GM21786 (cell line): ENCODE data around the gene IQCE.
"Not testable (repeated sequence)": the region's sequence is repeated elsewhere in the genome, so short reads cannot be mapped to it uniquely, and the experiment has no call there.

Source experiments
- ATAC-seq: cut with Tn5 transposase; IDR thresholded peaks from one replicate; pipeline ENCODE4 v1.9.1; 2021; ENCODE audit not compliant: unreplicated experiment

The IQCE gene

DNA sequence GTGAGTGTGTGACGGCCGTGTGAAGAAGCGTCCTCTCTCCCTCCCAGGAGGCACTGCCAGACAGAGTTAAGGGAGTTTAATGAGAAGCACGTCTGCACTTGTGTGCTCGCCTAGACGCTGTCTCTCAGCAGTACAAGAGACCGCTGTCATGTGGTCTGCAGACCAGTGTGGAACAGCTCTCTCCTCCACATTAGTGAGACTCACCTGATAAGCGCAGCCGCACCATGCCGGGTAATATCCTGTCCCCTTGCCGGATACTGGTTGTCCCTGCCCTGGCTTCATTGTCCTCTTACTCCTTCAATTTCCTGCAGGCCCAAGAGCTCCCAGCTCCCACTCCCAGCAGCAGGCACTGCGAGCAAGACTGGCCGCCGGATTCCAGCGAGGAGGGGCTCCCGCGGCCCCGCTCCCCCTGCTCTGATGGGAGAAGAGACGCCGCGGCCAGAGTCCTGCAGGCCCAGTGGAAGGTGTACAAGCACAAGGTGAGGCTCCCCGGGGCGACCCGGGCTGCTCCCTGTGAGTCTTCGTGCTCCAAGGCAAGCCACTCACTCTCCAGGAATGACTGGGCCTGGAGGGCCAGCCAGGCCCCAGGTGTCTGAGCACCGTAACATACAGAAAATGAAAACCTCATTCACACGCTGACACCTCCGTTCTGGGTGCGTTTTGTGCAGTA, 39.5 kb downstream of the IQCE start:
- ATAC-seq = no peak

- ATAC-seq = no peak
These were observed 42.3 kb downstream of the IQCE start for GRCh38 chr7:2601065-2601464.

GRCh38 chr7:2601907-2602306, 43.1 kb downstream of the IQCE start:
- no peak for ATAC-seq

GRCh38 chr7:2602406-2603043, 43.7 kb downstream of the IQCE start:
- no peak for ATAC-seq

- no peak for ATAC-seq
These were observed 44.5 kb downstream of the IQCE start for GRCh38 chr7:2603044-2603965.

DNA sequence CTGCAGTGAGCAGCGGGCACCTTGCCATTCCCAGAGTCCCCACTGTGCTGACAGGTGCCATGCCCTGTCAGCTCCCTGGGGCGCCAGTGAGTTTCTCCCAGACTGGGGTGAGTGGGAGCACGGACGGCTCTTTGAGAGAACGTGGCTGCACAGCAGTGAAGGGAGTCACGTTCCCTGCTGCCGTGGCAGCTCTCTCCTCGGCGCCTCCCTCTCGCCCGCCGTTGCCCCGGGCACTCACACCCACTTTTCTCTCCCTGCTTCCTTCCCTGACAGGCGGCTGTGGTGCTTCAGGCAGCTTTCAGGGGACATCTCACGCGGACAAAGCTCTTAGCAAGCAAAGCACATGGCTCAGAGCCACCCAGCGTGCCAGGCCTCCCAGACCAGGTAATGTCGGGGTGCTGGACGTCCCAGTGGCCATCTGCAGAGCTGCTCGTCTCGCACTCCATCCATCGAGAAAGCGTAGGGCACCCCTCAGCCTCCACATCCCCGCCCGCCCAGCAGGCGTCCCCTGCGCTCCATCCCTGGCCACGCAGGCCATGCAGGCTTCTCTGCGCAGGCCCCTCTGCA, 45.9 kb downstream of the IQCE start:
- ATAC-seq = no peak

DNA sequence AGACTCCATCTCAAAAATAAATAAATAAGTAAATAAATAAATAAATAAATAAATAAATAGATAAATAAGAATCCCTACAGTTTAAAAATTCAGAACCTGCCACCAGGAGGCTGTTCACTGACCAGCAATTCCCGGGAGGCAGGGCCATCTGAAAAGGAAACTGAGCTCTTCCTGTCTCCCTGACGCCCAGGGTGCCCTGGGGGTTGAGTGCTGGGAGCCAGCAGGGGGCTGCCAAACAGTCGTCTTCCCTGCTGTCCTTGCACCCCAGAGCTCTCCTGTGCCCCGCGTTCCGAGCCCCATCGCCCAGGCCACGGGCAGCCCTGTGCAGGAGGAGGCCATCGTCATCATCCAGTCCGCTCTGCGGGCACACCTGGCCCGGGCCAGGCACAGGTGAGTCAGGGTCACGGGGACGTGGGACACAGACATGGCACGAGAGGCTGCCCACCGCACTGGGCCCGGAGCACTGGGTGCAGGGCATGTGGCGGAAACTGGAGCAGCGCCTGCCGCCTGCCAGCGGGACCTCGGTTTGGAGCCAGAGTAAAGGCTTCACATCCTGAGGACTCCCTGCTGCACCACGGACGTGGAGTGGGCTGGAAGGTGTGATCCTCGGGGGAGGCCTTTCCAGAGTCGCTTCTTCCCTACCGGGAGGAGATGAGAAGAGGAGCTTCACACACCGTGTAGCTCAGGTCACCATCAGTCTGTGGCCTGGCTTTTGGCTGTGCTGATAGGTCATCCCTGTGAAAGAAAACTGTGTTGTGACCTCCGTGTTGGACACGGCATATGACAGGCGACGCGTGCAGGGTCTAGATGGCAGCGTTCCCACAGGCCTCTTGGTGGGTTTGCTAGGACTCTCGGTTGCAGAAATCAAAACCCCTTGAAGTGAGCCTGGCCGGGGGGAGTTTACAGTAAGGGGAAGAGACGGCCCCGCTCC, 47.1 kb downstream of the IQCE start:
- ATAC-seq = no peak

DNA sequence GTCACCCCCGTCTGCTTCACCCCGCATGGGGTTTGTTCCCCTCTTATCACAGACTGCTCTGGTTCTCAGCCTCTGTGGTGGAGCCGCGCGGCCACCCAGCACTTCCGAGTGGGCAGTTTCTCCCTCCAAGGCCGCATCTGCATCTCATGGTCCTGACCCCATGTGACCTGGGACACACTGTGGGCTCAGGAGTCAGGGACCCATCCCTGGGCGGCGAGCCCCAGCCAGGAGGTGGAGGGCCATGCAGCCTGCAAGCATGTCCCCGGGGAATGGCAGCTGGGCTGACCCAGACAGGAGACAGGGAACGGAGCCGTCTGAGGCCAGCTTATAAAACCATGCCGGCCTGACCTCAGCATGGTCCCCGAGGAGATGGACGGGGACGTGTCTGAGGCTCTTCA, 47.8 kb downstream of the IQCE start:
- no peak for ATAC-seq

DNA sequence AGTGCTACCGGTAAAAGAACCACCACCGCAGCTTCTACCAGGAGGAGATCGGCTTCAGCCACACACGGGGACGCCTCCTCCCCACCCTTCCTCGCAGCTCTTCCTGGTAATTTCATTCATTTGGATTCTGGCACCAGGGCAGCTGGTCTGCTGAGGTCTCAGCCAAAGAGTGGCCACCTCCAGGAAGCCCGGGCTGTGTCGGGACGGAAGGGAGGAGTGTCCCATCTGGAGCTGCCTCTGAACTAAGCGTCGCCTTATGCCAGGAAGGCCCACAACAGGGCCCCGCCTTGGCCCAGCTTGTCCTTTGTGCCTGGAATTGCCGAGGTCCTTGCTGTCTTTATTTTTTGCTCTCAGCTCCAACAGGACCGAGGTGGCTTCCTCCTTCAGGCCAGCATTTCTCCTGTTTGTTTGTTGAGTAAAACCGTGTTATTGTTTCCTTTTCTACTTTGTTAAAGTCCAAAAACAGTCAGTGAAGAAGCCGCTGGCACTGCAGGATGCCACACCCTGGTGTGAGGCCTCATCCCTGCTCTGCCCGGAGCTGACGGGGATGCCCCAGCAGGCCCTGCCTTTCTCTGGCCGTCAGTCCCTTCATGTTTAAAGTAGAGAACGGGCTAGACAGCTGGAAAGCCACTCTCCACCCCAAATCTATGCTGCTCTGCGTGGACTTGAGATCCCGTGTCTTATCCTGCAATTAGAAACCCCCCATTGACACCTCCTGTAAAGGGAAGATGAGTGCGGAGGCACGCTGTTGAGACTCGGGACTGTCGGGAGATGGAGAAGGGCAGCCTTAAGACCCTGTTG, 48.5 kb downstream of the IQCE start:
- no peak for ATAC-seq

DNA sequence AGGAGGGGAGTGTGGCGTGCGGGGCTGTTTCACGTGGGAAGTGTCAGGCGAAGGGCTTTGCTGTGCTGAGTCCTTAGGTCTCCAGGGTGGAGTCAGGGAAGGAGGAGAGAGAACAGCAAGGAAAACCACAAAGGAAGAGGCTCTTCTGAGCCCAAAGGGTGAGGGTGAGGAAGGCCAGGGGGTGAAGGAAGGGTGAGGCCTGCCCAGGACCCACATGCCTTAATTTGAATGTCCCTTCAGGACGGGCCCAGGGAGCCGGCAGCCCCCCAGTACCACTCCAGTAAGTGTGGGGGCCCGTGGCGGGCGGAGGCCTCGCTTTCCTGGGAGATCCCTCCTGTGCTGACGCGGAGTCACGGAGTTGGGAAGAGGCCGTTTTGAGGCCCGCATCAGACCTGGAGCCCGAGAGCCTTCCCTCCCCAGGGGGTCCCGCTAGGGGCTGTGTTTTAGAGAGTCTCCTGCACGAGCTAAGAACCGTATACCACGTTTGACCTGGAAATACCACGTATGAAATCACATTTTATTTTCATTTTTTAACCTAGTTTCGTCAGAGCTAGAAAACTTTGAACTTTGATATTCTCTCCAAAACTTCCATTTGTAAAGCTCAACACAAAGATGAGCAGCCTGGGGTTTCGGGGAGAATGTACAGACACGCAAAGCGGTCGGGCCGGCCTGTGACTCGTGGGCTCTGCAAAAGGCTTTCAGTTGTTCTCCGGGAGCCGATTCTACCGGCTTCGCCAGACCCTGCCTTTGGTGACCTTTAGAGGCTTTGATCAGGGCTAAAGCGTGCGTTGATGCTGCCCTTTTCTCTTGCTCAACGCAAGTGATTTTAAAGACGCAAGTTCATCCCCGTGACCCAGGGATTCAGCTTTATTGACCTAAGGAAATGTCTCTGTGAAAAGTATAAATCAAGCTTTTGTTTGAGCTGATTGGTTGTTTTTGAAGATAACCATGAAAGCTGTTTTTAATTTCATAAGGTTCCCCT, 49.4 kb downstream of the IQCE start:
- ATAC-seq = no peak

DNA sequence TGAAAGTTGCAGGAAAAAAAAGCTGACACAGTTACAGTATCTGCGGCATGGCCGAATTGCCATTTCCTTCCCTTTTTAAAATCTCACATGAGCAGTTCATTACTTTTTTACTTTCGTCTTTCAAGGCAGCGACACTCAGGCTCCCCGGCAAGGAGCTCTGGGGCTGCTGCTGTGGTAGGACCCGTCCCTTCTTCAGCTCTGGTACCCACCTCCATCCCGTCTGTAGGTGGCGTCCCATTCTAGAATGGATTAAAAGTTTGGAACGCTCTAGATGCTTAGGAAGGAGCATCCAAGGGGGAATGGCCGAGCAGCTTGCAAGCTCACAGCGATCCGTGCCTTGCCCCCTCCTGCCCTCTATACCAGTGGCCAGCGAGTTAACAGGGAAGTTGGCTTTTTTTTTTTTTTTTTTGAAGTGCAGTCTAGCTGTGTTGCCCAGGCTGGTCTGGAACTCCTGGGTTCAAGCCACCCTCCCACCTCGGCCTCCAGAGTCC, 50.2 kb downstream of the IQCE start:
- ATAC-seq = peak; percentile 83

- not testable (repeated sequence) for ATAC-seq
These were observed 50.9 kb downstream of the IQCE start for GRCh38 chr7:2609646-2610045.

- ATAC-seq = no peak
These were observed 51.7 kb downstream of the IQCE start for GRCh38 chr7:2610466-2610865.

- no peak for ATAC-seq
These were observed 52.1 kb downstream of the IQCE start for GRCh38 chr7:2610898-2611297.

GRCh38 chr7:2611401-2611800, 52.6 kb downstream of the IQCE start:
- ATAC-seq = no peak

GRCh38 chr7:2611922-2612321, 53.1 kb downstream of the IQCE start:
- no peak for ATAC-seq

GRCh38 chr7:2612445-2613097, 53.8 kb downstream of the IQCE start:
- ATAC-seq = no peak
